Skeletal muscle tissue (tissue), 4 donors: ENCODE results near the gene GPR17. TPM values are rescaled to one million over a fixed set of nuclear protein-coding genes. Genes with fewer than 3 reads are reported as not detected.

Source experiments
- H3K27ac ChIP-seq: one replicate; pipeline ENCODE4 v1.7.0; 2013; ENCODE audit warnings: mild to moderate bottlenecking, low read depth, low read length, inconsistent platforms
- H3K27me3 ChIP-seq, 3 donors: one replicate each; pipeline ENCODE4 v1.7.0; 2013; ENCODE audit warnings: low read length in 3 of 3; ENCODE audit not compliant: control insufficient read depth in 3 of 3, insufficient read depth in 3 of 3
- H3K36me3 ChIP-seq, 3 donors: one replicate each; pipeline ENCODE4 v1.7.0; 2013; ENCODE audit warnings: low read length in 3 of 3; ENCODE audit not compliant: control insufficient read depth in 3 of 3, insufficient read depth in 3 of 3
- H3K4me1 ChIP-seq, 3 donors: one replicate each; pipeline ENCODE4 v1.7.0; 2013; ENCODE audit warnings: low read length in 3 of 3, mild to moderate bottlenecking in 3 of 3; ENCODE audit not compliant: control insufficient read depth in 3 of 3, insufficient read depth in 3 of 3
- H3K4me3 ChIP-seq, 3 donors: one replicate each; pipeline ENCODE4 v1.7.0; 2013; ENCODE audit warnings: low read length in 3 of 3
- H3K9ac ChIP-seq, 3 donors: one replicate each; pipeline ENCODE4 v1.7.0; 2013; ENCODE audit warnings: low read length in 3 of 3, mild to moderate bottlenecking in 3 of 3, moderate library complexity in 2 of 3, low read depth in 1 of 3
- H3K9me3 ChIP-seq, 3 donors: one replicate each; pipeline ENCODE4 v1.7.0; 2013; ENCODE audit warnings: low read length in 3 of 3; ENCODE audit not compliant: control insufficient read depth in 3 of 3
- total RNA-seq: library from RNA; depleted of rRNA; stranded (reverse); fragments of >200 nt; gene quantifications from one replicate; pipeline ENCODE4 v1.2.3, GENCODE V29; 2014
- donor health status: Osteomylitis.

The GPR17 gene
- total RNA-seq, 1 donor from 2014 or later: 1.0 TPM

GRCh38 chr2:127629637-127630036 lies 16.3 kb upstream of the GPR17 start:
- Histone ChIP-seq H3K27me3 (peaks cover 0 to 3% (median 0%) of the 10 kb centered on the region in 3 donors), H3K9ac (no peak overlapping the region), H3K4me1 (peaks cover 11 to 24% (median 11%) of the 10 kb centered on the region in 3 donors), H3K4me3 (no peak overlapping the region), H3K9me3 (no peaks in the 10 kb centered on the region), H3K27ac (no peak overlapping the region), H3K36me3 (no peaks in the 10 kb centered on the region)

- Histone ChIP-seq H3K4me1 (peaks cover 11 to 26% (median 11%) of the 10 kb centered on the region in 3 donors), H3K9me3 (no peaks in the 10 kb centered on the region), H3K9ac (no peak overlapping the region), H3K27ac (no peak overlapping the region), H3K36me3 (no peaks in the 10 kb centered on the region), H3K27me3 (peaks cover 0 to 3% (median 0%) of the 10 kb centered on the region in 3 donors), H3K4me3 (no peak overlapping the region)
Measured at GRCh38 chr2:127630096-127630863, 15.7 kb upstream of the GPR17 start.

DNA sequence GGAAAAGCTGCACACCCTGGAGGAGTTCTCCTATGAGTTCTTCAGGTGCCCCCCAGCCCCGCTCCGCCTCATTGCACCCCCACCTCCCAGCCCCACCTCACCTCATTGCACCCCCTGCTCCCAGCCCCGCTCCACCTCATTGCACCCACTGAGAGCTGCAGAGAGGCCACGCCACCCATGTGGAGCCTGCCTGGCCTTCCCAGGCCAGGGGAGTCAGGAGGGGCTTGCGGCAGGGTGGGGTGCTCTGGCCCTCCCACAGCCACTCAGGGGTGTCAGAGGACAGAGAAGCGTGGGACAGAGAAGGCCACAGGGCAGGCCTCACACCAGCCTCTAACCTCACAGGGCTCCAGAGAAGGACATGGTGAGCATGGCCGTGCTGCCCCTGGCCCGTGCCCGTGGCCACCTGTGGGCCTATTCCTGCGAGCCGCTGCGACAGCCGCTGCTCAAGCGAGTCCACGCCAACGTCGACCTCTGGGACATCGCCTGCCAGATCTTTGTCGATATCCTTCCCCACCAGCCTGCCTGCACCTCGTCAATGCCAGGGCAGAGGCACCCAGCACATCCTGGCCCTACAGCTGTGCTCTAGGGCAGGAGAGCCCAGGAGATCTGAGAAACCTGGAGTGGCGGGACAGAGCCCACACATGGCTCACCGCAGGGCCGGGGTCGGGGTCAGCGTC lies 15.0 kb upstream of the GPR17 start:
- H3K9ac ChIP-seq: peak overlapping the region in 1 of 3 donors; percentile 25

GRCh38 chr2:127631541-127631996 lies 14.4 kb upstream of the GPR17 start:
- H3K27ac ChIP-seq: no peak overlapping the region
- H3K4me3 ChIP-seq: no peak overlapping the region
- no peak overlapping the region for H3K9ac ChIP-seq
- H3K4me1 ChIP-seq: peaks cover 11 to 38% (median 11%) of the 10 kb centered on the region in 3 donors
- no peaks in the 10 kb centered on the region for H3K36me3 ChIP-seq
- H3K9me3 ChIP-seq: no peaks in the 10 kb centered on the region
- peaks cover 0 to 3% (median 0%) of the 10 kb centered on the region in 3 donors for H3K27me3 ChIP-seq

More for the DNA sequence above, 15.0 kb upstream of the GPR17 start:
- Histone ChIP-seq H3K4me3 (no peak overlapping the region), H3K27ac (no peak overlapping the region), H3K4me1 (peaks cover 11 to 33% (median 11%) of the 10 kb centered on the region in 3 donors), H3K36me3 (no peaks in the 10 kb centered on the region), H3K9me3 (no peaks in the 10 kb centered on the region), H3K27me3 (peaks cover 0 to 3% (median 0%) of the 10 kb centered on the region in 3 donors)

DNA sequence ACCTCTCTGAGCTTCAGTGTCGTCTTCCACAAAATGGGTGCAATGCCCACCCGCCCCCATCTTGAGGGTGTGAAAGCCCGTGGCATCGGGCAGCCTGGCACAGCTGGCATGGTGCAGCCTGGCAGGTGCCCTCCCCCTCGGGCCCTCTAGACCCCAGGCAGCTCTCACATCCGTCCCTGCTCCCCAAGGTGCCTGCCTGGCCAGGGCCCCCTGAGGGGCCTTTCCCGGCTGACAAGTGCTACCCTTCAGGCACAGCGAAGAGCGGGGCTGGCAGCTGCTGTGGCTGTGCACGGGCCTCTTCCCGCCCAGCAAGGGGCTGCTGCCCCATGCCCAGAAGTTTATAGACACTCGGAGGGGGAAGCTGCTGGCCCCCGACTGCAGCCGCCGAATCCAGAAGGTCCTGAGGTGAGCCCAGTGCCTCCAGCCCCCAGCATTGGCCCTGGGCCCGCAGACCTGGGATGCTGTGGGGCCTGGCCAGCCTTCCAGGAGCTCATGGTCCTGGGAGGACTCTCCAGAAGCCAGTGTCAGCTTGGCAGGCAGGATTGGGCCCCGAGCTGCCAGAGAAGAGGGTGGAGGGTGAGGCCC lies 13.9 kb upstream of the GPR17 start:
- Histone ChIP-seq H3K9me3 (no peaks in the 10 kb centered on the region), H3K4me3 (no peak overlapping the region), H3K36me3 (no peaks in the 10 kb centered on the region), H3K27me3 (peaks cover 0 to 3% (median 0%) of the 10 kb centered on the region in 3 donors), H3K27ac (no peak overlapping the region), H3K9ac (no peak overlapping the region), H3K4me1 (peaks cover 13 to 43% (median 15%) of the 10 kb centered on the region in 3 donors)

- Histone ChIP-seq H3K4me1 (peaks cover 19 to 50% (median 22%) of the 10 kb centered on the region in 3 donors), H3K4me3 (no peak overlapping the region), H3K36me3 (no peaks in the 10 kb centered on the region), H3K27ac (no peak overlapping the region), H3K9ac (no peak overlapping the region), H3K9me3 (no peaks in the 10 kb centered on the region), H3K27me3 (no peaks in the 10 kb centered on the region)
Measured at GRCh38 chr2:127632592-127633489, 13.1 kb upstream of the GPR17 start.

- no peak overlapping the region for H3K27ac ChIP-seq
- H3K9me3 ChIP-seq: no peaks in the 10 kb centered on the region
- peak overlapping the region in 1 of 3 donors; percentile 57 for H3K9ac ChIP-seq
- H3K4me1 ChIP-seq: peaks cover 21 to 56% (median 25%) of the 10 kb centered on the region in 3 donors
- H3K4me3 ChIP-seq: no peak overlapping the region
- H3K27me3 ChIP-seq: no peaks in the 10 kb centered on the region
- peaks cover 0 to 1% (median 0%) of the 10 kb centered on the region in 3 donors for H3K36me3 ChIP-seq
Measured at GRCh38 chr2:127633556-127634065, 12.3 kb upstream of the GPR17 start.

GRCh38 chr2:127634066-127634617 lies 11.8 kb upstream of the GPR17 start:
- Histone ChIP-seq H3K4me3 (no peak overlapping the region), H3K27me3 (no peaks in the 10 kb centered on the region), H3K9me3 (no peaks in the 10 kb centered on the region), H3K27ac (no peak overlapping the region), H3K36me3 (peaks cover 0 to 5% (median 0%) of the 10 kb centered on the region in 3 donors), H3K4me1 (peaks cover 21 to 60% (median 25%) of the 10 kb centered on the region in 3 donors), H3K9ac (peak overlapping the region in 1 of 3 donors; percentile 57)
